Ureter (tissue), 1 donor: Measurements from ENCODE around the gene TAF4. TPM values are rescaled to one million over a fixed set of nuclear protein-coding genes. Genes with fewer than 3 reads are reported as not detected.
"Not testable (repeated sequence)": the region's sequence is repeated elsewhere in the genome, so short reads cannot be mapped to it uniquely, and the experiment has no call there.

Source experiments
- DNase-seq: peaks from one replicate; pipeline ENCODE4 v3.0.0-alpha.2; 2020; ENCODE audit warnings: low spot score
- total RNA-seq: library from RNA; stranded (reverse); gene quantifications from one replicate; pipeline ENCODE4 v1.2.4, GENCODE V29; 2023
- donor health status: DM: yes; HTN: yes; CAD: no.

Gene TAF4
- total RNA-seq, 1 donor from 2014 or later, result 31.3 TPM

DNA sequence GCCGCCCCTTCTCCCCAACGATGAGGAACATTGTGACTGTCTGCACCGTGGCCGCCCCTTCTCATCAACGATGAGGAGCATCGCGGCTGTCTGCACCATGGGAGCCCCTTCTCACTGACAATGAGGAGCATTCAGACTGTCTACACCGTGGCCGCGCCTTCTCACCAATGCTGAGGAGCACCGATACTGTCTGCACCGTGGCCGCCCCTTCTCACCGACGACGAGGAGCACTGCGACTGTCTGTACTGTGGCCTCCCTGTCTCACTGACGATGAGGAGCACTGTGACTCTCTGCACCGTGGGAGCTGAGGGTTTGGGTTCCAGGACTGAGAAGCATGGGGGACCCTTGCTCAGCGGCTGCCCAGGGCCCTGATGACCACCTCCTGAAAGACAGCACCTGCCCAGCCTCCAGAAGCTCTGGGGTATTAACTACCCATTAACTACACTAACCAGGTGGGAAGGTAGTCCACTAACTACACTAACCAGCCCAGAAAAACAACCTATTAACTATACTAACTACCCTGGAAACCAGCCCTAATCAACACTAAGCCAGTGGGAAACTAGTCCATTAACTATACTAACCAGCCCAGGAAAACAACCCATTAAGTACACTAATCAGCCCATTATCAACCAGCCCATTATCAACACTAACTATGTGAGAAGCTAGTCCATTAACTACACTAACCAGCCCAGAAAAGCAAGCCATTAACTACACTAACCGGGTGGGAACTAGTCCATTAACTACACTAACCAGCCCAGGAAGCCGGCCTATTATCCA is 116.9 kb downstream of the TAF4 start:
- peak; percentile 24 for DNase-seq

DNA sequence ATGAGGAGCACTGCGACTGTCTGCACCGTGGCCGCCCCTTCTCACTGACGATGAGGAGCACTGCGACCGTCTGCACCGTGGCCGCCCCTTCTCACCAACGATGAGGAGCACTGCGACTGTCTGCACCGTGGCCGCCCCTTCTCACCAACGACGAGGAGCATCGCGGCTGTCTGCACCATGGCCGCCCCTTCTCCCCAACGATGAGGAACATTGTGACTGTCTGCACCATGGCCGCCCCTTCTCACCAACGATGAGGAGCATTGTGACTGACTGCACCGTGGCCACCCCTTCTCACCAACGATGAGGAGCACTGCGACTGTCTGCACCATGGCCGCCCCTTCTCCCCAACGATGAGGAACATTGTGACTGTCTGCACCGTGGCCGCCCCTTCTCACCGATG is 117.6 kb downstream of the TAF4 start:
- DNase-seq, result not testable (repeated sequence)

DNA sequence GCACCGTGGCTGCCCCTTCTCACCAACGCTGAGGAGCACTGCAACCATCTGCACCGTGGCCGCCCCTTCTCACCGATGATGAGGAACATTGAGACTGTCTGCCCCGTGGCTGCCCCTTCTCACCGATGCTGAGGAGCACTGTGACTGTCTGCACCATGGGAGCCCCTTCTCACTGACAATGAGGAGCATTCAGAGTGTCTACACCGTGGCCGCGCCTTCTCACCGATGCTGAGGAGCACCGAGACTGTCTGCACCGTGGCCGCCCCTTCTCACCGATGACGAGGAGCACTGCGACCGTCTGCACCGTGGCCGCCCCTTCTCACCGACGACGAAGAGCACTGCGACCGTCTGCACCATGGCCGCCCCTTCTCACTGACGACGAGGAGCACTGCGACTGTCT is 120.2 kb downstream of the TAF4 start:
- DNase-seq, result not testable (repeated sequence)

DNA sequence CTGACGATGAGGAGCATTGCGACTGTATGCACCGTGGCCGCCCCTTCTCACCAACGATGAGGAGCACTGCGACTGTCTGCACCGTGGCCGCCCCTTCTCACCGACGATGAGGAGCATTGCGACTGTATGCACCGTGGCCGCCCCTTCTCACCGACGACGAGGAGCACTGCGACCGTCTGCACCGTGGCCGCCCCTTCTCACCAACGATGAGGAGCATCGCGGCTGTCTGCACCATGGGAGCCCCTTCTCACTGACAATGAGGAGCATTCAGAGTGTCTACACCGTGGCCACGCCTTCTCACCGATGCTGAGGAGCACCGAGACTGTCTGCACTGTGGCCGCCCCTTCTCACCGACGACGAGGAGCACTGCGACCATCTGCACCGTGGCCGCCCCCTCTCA is 120.7 kb downstream of the TAF4 start:
- not testable (repeated sequence) for DNase-seq

DNA sequence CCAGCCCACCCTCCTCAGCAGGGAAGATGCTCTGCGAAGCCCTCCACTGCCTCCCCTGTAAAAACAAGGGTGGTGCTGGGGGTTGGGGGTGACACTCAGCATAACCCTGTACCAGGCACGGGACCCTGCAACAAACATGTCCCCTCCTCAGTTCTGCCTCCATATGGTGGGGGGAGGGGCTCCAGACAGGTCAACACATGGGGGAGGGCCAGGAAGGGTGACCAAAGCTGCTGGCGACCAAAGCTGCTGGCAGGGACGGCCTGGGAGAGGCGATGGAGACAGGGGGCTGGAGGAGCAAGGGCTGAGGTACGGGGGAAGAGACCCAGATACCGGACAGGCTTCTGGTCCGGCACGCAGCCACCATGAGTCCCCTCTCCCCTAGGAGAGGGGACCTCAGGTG is 123.2 kb downstream of the TAF4 start:
- peak; percentile 32 for DNase-seq

DNA sequence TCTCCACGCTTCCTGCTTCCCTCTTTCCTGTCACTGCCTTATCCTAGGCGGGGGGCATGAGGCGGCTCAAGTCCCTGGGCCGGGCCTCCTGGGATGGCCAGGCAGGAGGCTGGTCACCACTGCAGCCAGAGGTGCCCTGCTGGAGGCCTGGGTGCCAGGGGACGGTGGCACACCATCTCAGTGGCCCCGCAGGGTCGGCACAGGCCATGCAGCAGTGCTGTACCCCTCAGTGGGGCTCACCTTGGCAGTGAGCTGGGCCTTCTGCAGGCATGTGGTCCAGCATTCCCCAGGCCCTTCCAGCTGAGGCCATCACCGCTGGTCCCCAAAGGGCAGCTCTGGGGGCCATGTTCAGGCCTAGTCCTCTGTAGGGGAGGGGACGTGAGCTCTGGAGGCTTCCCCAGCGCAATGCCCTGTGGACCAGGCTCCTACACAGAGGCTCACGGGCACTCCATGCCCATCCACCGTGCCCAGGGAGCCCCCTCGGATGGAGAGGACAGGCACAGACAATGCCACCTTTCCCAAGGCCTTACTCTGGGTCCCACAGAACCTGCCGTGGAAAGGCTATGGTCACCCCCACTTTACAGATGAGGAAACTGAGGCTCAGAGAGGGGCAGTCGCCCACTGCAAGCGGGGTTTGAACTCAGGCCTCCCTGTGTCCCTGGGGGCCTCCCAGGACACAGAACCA is 123.8 kb downstream of the TAF4 start:
- DNase-seq, result no peak

DNA sequence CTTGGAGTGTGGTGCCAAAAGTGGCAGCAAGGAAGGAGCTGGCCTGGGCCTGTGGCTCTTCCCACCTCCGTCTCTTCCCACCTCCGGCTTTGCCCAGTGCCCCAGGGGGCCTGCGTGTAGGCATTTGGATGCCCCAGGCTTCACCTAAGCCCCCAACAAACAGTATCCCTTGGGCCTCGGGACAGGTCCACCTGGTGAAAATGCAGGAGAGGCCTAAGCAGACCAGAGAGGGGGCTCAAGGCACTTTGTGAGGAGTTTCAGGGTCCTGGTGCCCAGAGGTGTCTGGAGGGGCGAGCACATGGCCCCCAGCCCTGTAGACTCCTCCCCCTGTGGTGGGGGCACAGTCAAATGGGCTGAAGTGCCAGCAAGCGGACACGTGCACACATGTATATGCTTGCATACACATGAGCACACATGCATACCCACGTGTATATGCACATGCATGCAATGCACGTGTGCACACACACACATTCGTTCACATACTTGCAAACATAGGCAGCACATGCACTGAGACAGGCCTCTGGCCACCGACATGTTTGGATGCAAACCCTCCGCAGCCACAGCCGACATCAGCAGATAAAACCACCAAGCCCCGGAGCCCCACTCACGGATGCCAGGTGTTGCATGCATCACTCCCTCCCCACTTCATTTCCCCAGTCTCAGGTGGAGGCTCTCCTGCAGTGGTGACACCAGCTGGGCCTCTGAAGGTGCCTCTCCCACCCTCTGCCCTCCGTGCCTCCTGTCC is 124.5 kb downstream of the TAF4 start:
- DNase-seq, result no peak

DNA sequence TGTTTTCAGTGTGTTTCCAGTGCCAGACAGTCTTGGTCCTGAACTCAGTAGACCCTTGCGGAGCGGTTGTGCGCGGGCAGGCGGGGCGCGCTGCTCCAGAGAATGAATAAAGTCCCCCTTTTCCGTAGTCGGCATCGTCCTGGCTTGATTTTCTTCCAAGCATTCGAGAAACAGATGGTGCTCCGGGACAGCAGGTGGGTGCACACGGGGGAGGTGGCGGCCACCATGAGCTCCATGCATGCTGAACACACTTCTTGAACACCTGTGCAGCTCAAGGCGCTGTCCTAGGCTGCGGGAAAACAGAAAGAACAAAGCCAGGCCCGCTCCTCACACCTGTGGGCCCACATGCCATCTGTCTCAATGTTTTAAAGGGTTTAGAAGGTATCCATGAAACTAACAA is 125.2 kb downstream of the TAF4 start:
- DNase-seq, result no peak

DNA sequence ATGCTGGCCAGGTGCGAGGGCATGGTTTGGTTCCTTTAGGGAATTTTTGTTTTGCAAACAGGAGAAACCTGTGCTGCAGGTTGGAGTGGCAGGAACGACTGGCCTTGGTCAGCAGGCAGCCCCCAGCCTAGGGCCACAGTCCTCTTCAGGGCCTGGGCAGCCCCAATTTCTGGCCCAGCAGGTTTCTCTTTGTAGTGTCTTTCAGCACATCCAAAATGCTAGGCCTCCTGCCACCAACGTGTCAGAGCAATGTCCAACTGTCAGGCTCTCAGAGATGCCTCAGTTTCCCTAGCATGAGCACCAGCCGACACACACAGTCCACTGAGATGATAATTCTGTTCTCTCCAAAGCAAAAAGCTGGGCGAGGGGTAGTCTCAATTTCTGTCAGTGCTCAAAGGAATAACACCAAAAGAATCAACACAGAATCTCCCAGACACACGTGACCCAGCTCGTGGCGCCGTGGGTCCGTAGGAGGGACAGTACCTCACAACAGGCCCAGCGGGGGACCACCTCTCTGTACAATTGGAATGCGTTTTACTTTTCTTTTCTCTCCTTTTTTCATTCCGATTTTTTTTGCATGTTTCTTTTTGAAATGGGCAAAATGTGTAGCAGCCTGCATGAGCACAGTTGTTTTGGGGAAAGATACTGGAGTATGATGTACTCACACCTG is 125.9 kb downstream of the TAF4 start:
- DNase-seq, result peak; percentile 32

DNA sequence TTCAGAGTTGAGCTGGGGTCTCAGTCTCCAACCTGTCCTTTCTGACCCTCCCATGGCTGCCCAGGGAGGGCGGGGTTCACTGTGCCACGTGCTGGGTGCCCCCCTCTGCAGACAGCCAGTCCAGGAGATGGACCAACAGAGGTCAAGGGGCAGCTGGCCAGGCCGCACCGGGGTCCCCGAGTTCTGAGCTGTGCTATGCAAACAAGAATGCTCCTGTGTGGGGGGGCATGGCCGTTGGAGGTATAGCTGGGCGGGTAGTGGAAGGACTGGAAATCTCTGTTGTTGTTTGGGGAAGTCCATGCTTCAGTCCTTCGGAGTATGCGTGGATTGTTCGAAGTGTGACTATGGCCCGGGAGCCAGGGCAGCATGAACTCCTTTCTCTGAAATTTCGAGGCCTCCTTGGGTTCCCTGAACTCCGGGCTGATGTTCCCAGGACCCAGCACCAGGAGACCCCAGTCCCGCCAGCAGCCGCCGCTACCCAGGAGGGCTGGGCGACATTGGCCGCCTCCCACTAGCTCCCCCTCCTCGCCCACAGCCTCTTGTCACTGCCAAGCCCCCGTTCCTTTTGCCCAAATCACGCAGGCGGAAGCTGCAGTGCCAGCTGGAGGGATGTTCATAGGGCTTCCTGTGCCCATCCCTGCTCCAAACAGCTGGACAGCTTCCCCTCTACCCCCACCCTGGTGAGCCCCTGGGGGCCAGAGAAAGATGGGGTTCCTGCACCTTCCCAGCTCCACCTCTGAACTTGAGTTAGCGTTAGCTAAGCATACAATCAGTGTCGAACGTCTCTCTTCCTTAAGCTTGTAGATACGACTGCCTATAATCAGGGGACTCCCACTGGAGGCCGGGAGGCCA is 126.6 kb downstream of the TAF4 start:
- DNase-seq, result peak; percentile 36

DNA sequence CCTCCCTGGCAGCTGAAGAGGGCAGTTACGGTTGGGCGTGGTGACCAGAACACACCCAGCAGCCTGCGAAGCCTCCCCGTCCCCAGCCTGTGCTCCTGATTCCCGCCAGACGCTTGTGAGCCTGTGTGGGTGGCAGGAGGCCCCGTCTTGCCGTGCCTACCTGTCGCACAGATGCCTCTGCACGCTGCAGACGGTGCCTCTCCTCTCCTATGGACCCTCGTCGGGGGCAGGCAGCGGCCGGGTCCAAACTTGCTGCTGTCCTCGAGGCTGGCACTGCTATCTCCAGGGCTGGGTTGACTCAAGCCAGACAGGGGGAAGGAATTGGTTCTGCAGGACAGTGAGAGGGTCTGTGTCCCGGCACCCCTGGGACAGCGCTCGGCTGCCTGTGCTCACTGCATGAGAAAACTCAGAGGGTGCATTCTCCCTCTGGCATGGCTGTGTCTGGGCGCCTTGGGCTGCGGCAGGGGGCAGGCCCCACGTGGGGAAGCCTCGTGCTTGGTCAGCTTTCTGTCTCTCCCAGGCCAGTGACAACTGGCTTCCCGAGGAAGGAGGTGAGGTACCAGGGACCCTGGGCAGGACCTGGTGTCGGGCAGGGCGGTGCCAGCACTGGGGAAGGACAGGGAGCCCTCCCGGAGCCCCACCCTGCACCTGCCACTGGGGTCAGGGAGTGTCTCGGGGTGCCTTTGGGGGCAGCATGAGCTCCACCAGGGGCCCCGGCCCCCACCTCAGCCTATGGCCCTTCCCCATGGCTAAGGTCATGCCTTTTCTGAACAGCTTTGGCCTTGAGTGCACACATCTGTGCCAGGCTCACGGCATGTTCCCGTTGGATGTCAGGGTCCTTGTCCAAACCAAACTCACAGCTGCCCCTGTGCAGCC is 127.5 kb downstream of the TAF4 start:
- peak; percentile 34 for DNase-seq

DNA sequence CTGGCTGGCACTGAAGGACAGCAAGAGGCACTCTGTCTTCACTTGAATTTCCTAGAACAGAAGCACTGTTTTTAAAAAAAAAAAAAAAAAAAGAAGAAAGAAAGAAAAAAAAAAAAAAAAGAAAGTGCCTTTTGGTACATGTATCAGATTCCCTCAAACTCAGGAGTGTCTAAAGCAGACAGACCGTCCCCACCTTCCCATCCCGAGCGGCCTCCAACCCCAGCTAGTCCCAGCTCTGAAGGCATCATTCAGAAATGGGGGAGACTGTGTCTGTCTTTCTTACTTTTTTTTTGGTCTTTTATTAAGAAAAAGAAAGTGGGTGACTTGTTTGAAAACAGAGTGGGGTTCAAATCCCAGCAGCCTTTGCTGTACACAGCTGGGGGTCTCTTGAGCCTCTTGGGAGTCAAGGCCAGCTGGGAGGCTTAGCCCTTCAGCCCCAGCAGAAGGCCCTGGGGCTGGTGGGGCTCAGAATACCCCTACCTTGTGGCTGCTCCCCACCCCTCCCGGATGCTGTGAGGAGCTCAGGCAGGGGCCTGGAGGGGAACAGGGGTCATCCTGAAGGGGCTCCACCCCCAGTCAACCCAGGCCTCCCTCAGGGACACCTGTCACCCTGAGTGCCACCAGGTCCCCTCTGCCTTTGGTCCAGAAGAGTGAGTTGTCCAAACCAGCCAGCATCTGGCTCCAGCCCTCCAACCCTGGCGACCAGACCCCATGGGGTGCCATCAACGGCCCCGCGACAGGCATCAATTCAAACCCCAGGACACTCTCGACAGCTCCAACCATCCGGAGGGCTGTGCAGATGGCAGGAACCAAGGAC is 128.3 kb downstream of the TAF4 start:
- DNase-seq, result peak; percentile 35

DNA sequence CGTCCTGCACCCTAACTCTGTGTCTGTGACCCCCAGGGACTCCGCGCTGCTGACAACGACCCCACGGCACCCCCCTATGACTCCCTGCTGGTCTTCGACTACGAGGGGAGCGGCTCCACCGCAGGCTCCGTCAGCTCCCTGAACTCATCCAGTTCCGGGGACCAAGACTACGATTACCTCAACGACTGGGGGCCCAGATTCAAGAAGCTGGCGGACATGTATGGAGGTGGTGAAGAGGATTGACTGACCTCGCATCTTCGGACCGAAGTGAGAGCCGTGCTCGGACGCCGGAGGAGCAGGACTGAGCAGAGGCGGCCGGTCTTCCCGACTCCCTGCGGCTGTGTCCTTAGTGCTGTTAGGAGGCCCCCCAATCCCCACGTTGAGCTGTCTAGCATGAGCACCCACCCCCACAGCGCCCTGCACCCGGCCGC is 129.0 kb downstream of the TAF4 start:
- peak; percentile 34 for DNase-seq

DNA sequence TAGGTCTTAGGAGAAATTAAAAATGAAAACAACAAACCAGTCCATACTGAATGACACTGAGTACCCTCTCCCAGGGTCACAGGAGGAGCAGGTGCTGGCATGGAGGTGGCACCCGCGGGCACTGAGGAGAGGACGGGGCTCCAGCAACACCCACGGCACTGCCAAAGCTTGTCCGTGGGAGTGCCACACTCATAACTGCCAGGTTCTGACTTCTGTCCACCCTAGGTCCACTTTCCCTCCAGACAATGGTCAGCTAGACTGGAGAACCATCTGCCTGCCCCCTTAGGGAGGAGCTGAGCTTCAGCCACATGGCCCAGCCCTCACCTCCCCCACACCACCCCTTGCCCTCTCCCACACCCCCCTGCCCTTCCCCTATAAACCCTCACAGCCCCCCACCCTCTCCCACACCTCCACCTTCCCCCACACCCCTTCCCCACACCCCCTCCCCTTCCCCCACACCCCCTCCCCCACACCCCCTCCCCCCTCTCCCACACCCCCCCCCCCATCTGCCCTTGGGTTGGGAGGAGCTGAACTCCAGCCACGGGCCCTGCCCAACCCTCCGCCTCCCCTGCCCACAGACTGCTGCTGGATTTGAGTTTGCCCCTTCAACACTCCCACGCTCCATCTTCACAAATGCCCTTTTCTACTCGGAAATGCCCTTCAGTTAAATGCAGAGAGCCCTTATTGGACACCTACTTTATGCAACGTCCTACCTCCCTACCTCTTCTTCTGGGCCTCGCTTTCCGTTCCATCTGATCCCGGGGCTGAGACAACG is 129.6 kb downstream of the TAF4 start:
- DNase-seq, result peak; percentile 24

DNA sequence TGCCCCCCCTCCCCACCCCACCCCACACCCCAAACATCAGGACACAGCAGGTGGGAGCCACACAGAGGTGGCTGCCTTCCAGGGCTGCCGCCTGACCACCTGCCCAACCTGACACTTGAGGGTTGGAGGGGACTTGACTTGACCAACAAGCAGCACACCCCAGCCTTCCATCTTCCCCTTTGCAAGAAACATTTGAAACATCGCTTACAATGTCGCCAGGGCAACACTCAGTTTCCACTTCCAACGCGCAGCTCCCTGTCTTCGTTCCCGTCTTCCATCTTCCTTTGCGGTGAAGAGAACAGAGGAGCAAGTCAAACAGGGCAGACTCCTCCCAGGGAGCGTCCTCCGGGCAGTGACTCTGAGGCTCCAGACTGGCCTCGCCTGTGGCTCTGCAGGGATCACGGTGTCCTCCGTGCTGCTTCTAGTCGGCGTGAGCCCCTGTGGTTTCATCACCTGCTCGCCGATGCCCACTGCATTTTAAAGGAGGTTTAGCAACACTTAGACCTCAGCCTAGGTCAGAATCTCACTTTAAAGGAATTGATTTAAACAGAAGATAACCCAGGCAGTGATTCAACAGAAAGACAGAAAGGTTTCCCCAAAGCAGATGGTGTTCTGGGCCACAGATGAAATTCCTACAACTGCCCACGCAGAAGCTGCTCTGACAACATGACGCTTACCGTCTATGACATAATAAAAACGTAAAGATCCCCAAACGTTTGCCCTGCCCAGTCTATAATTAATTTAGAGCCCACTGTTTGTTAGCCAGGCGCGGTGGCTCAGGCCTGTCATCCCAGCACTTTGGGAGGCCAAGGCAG is 130.8 kb downstream of the TAF4 start:
- DNase-seq, result peak; percentile 34

DNA sequence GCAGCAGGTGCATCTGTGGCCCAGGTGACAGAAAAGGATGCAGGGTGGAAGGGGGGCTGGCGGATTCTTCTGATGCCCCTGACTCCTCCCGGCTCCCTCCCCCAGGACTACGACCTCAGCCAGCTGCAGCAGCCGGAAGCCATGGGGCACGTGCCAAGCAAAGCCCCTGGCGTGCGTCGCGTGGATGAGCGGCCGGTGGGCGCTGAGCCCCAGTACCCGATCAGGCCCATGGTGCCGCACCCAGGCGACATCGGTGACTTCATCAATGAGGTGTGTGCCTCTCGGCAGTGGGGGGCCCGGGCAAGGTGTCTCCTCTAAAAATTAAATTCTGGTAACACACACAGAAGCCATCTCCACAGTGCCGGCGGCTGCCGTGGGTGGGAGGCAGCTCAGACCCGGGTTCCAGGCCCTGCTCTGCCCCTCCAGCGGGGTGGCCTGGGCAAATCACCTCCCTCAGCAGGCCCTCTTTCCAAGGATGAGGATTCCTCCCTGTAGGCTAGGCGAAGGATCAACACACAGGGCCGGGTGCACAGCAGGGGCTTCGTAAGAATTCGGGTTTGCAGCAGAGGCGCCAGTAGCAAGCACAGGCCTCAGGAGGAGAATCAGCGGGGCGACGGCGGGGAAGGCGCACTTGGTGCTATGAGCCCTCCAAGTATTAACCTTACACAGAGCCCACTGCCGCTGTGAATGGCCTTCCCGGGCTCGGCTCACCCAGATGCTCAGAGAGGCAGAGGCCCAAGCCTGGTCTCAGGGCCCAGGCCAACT is 131.5 kb downstream of the TAF4 start:
- peak; percentile 35 for DNase-seq

DNA sequence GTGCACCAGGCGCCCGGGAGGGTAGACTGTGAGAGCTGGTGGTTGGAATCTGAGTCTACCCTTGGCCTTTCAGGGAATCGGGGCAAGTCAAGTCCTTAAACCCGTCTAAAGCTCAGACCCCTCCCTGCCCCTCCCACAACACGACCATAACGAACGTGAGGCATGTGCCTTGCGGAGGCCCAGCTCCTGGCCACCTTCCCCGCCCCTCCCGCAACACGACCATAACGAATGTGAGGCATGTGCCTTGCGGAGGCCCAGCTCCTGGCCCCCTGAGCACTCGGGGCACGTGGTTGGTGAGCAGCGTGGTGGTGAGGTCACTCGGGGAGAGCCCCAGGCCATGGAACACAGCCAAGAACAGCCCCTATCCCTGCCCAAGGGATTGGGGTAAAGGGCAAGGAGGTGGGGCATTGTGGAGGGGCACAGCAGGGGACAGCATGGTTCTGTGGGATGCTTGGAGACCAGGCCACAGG is 132.2 kb downstream of the TAF4 start:
- DNase-seq, result peak; percentile 33
